Measurements from ENCODE around the gene DEPDC5. TPM values are rescaled to one million over a fixed set of nuclear protein-coding genes. Genes with fewer than 3 reads are reported as not detected.

The DEPDC5 gene
- total and polyA plus RNA-seq, 10 of the 15 experiments (the other 5 are each of a cell fraction or from before 2014, with no cell fraction given) = 3.0 to 38.9 (median 22.8) TPM

GRCh38 chr22:31715147-31715778 lies 38.6 kb upstream of the DEPDC5 start:
- in situ Hi-C loops (cut with MboI) (no loop called here), intact Hi-C loops (cut with micrococcal nuclease; ENCODE audit: unreplicated experiment) (no loop called here)
- H3K79me2 ChIP-seq (ENCODE audit: control insufficient read depth, insufficient read depth, low read length) = no peaks in the 10 kb centered on the region
- DNase-seq (ENCODE audit: low read depth, low spot score) (no peak), ATAC-seq (no peak), FAIRE-seq (no peak)
- ChIA-PET POLR2A (interaction anchor here (0.6 kb wide), 1 partner anchor 14 kb away, joined by 5 read pairs; no protein-coding TSS in a partner anchor), RAD21 (ENCODE audit: unreplicated experiment) (no interaction called here), CTCF (no interaction called here), SMC1A (ENCODE audit: uncharacterized antibody, unreplicated experiment) (interaction anchor here (0.7 kb wide), 1 partner anchor 12 kb away, joined by 3 read pairs; no protein-coding TSS in a partner anchor)
- no peak overlapping the region for H2AFZ ChIP-seq (ENCODE audit: control insufficient read depth, low read depth, low read length)
- H3K9me3 ChIP-seq (replicated peaks; ENCODE audit: control insufficient read depth, insufficient read depth, low read length) = no peaks in the 10 kb centered on the region
- H3K4me3 ChIP-seq = no peak overlapping the region
- 99% methylated on average over 5 of the region's 5 CpGs for WGBS (ENCODE audit: insufficient coverage, insufficient replicate concordance, low lambda C conversion rate, missing lambda C conversion rate)
- H3K27ac ChIP-seq (ENCODE audit: control insufficient read depth, insufficient read depth) = no peak overlapping the region
- H3K9ac ChIP-seq (ENCODE audit: control insufficient read depth, insufficient read depth, low read length) = no peak overlapping the region
- H3K36me3 ChIP-seq (ENCODE audit: control insufficient read depth in 2 of 2, insufficient read depth in 2 of 2, low read length in 1 of 2) = peaks cover 23 to 52% of the 10 kb centered on the region in 2 experiments
- H4K20me1 ChIP-seq (ENCODE audit: control insufficient read depth, insufficient read depth) = no peaks in the 10 kb centered on the region
- no peaks in the 10 kb centered on the region for H3K4me1 ChIP-seq (ENCODE audit: control insufficient read depth, insufficient read depth, low read length)
- BruUV-seq (replicated peaks) = no TSS peak
- H3K4me2 ChIP-seq (ENCODE audit: control insufficient read depth, insufficient read depth) = no peak overlapping the region
- H3K27me3 ChIP-seq (replicated peaks in 1 of 2; ENCODE audit: control insufficient read depth in 2 of 2, insufficient read depth in 2 of 2, low read length in 1 of 2) = no peaks in the 10 kb centered on the region
- TF ChIP-seq CREM (IDR thresholded peaks at IDR 0.05; ENCODE audit: low read depth) = no peak
- no peak for TF ChIP-seq MEF2A (IDR thresholded peaks at IDR 0.05; ENCODE audit: insufficient read depth, low read depth, low read length)
- TF ChIP-seq EZH2 (IDR thresholded peaks at IDR 0.05; ENCODE audit: borderline replicate concordance, control insufficient read depth, low read depth, low read length) = no peak
- no peak for TF ChIP-seq ZSCAN29 (IDR thresholded peaks at IDR 0.05)
- TF ChIP-seq, protein P1, sequence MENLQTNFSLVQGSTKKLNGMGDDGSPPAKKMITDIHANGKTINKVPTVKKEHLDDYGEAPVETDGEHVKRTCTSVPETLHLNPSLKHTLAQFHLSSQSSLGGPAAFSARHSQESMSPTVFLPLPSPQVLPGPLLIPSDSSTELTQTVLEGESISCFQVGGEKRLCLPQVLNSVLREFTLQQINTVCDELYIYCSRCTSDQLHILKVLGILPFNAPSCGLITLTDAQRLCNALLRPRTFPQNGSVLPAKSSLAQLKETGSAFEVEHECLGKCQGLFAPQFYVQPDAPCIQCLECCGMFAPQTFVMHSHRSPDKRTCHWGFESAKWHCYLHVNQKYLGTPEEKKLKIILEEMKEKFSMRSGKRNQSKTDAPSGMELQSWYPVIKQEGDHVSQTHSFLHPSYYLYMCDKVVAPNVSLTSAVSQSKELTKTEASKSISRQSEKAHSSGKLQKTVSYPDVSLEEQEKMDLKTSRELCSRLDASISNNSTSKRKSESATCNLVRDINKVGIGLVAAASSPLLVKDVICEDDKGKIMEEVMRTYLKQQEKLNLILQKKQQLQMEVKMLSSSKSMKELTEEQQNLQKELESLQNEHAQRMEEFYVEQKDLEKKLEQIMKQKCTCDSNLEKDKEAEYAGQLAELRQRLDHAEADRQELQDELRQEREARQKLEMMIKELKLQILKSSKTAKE (IDR thresholded peaks at IDR 0.05; ENCODE audit: low read depth, poor library complexity, severe bottlenecking) = no peak
- no peak for TF ChIP-seq FOXK2 (IDR thresholded peaks at IDR 0.05)
- no peak for TF ChIP-seq NR2C1 (IDR thresholded peaks at IDR 0.05)
- TF ChIP-seq TBL1XR1 (IDR thresholded peaks at IDR 0.05; ENCODE audit: low read depth, low read length) = no peak
- TF ChIP-seq CHD4 (IDR thresholded peaks at IDR 0.05) = no peak
- no peak for TF ChIP-seq NKRF (conservative IDR thresholded peaks at IDR 0.05)
- TF ChIP-seq ZNF622 (IDR thresholded peaks at IDR 0.05) = no peak
- TF ChIP-seq, protein P2, sequence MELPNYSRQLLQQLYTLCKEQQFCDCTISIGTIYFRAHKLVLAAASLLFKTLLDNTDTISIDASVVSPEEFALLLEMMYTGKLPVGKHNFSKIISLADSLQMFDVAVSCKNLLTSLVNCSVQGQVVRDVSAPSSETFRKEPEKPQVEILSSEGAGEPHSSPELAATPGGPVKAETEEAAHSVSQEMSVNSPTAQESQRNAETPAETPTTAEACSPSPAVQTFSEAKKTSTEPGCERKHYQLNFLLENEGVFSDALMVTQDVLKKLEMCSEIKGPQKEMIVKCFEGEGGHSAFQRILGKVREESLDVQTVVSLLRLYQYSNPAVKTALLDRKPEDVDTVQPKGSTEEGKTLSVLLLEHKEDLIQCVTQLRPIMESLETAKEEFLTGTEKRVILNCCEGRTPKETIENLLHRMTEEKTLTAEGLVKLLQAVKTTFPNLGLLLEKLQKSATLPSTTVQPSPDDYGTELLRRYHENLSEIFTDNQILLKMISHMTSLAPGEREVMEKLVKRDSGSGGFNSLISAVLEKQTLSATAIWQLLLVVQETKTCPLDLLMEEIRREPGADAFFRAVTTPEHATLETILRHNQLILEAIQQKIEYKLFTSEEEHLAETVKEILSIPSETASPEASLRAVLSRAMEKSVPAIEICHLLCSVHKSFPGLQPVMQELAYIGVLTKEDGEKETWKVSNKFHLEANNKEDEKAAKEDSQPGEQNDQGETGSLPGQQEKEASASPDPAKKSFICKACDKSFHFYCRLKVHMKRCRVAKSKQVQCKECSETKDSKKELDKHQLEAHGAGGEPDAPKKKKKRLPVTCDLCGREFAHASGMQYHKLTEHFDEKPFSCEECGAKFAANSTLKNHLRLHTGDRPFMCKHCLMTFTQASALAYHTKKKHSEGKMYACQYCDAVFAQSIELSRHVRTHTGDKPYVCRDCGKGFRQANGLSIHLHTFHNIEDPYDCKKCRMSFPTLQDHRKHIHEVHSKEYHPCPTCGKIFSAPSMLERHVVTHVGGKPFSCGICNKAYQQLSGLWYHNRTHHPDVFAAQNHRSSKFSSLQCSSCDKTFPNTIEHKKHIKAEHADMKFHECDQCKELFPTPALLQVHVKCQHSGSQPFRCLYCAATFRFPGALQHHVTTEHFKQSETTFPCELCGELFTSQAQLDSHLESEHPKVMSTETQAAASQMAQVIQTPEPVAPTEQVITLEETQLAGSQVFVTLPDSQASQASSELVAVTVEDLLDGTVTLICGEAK (IDR thresholded peaks at IDR 0.05; ENCODE audit: borderline replicate concordance) = no peak
- TF ChIP-seq CHD1 (IDR thresholded peaks at IDR 0.05; ENCODE audit: low read depth, low read length) = no peak
- no peak for TF ChIP-seq RAD21 (IDR thresholded peaks at IDR 0.05; ENCODE audit: insufficient read depth, low read depth, low read length)
- TF ChIP-seq SUZ12 (IDR thresholded peaks at IDR 0.05; ENCODE audit: unreplicated experiment) = no peak
- no peak for TF ChIP-seq SMARCA5 (IDR thresholded peaks at IDR 0.05)
- no peak for TF ChIP-seq SIX5 (IDR thresholded peaks at IDR 0.05; ENCODE audit: low read depth, low read length, severe bottlenecking)
